Mesodermal cell (in vitro differentiated cells): ENCODE measurements around the gene YIPF6.
"Not testable (repeated sequence)": the region's sequence is repeated elsewhere in the genome, so short reads cannot be mapped to it uniquely, and the experiment has no call there.

Experiments used
- H3K27ac ChIP-seq: 2 replicates; pipeline ENCODE4 v1.7.0; 2013; ENCODE audit warnings: mild to moderate bottlenecking, low read depth, low read length, moderate library complexity; ENCODE audit not compliant: severe bottlenecking
- H3K36me3 ChIP-seq: 2 replicates; pipeline ENCODE4 v1.7.1; 2013; ENCODE audit warnings: mild to moderate bottlenecking, low read length, moderate library complexity; ENCODE audit not compliant: control insufficient read depth, insufficient read depth
- H3K4me1 ChIP-seq: one replicate; pipeline ENCODE4 v1.7.1; 2013; ENCODE audit warnings: mild to moderate bottlenecking, low read length; ENCODE audit not compliant: insufficient read depth, control insufficient read depth, poor library complexity, severe bottlenecking
- H3K4me3 ChIP-seq: 2 replicates; pipeline ENCODE4 v1.7.0; 2013; ENCODE audit warnings: low read length, control low read depth, mild to moderate bottlenecking; ENCODE audit not compliant: insufficient read depth, poor library complexity, severe bottlenecking; ENCODE audit errors: extremely low read depth
- H3K9me3 ChIP-seq: 2 replicates; pipeline ENCODE4 v1.7.1; 2013; ENCODE audit warnings: mild to moderate bottlenecking, low read length, moderate library complexity; ENCODE audit not compliant: control insufficient read depth
- WGBS, 2 experiments: methylation state at CpG; one replicate each; pipeline ENCODE4 v1.1.5; 2013; ENCODE audit warnings: missing lambda C conversion rate in 2 of 2; ENCODE audit not compliant: insufficient coverage in 2 of 2; 5-methylcytosine and 5-hydroxymethylcytosine counted together

YIPF6 gene

GRCh38 chrX:68480969-68481368 lies 17.9 kb upstream of the YIPF6 start:
- H3K9me3 ChIP-seq: no peaks in the 10 kb centered on the region
- no peaks in the 10 kb centered on the region for H3K36me3 ChIP-seq
- H3K4me1 ChIP-seq: no peaks in the 10 kb centered on the region
- H3K27ac ChIP-seq: no peak overlapping the region
- WGBS, 2 experiments: no CpG with 5 or more reads among the region's 1 CpG
- no peak overlapping the region for H3K4me3 ChIP-seq

GRCh38 chrX:68486198-68486597 lies 12.7 kb upstream of the YIPF6 start:
- not testable (repeated sequence) for H3K27ac ChIP-seq, H3K4me1 ChIP-seq, H3K36me3 ChIP-seq, H3K9me3 ChIP-seq, H3K4me3 ChIP-seq
- WGBS, 2 experiments: no CpG with 5 or more reads among the region's 3 CpGs

- H3K9me3 ChIP-seq: no peaks in the 10 kb centered on the region
- no peak overlapping the region for H3K27ac ChIP-seq
- H3K4me3 ChIP-seq: no peak overlapping the region
- H3K36me3 ChIP-seq: no peaks in the 10 kb centered on the region
- H3K4me1 ChIP-seq: no peaks in the 10 kb centered on the region
- 66 to 90% methylated on average over 2 to 4 of the region's 4 CpGs for WGBS, 2 experiments
Observed at GRCh38 chrX:68487254-68487653, 11.6 kb upstream of the YIPF6 start.

GRCh38 chrX:68487924-68488323 lies 10.9 kb upstream of the YIPF6 start:
- no peak overlapping the region for H3K4me3 ChIP-seq
- no peaks in the 10 kb centered on the region for H3K4me1 ChIP-seq

GRCh38 chrX:68488657-68489056 lies 10.2 kb upstream of the YIPF6 start:
- H3K27ac ChIP-seq: no peak overlapping the region
- H3K4me1 ChIP-seq: no peaks in the 10 kb centered on the region
- no peaks in the 10 kb centered on the region for H3K9me3 ChIP-seq
- no peak overlapping the region for H3K4me3 ChIP-seq
- WGBS, 2 experiments: no CpG with 5 or more reads among the region's 4 CpGs
- no peaks in the 10 kb centered on the region for H3K36me3 ChIP-seq

More at GRCh38 chrX:68487924-68488323, 10.9 kb upstream of the YIPF6 start:
- WGBS, 2 experiments: 86 to 88% methylated on average over 1 of the region's 1 CpG
- no peaks in the 10 kb centered on the region for H3K9me3 ChIP-seq
- H3K36me3 ChIP-seq: no peaks in the 10 kb centered on the region
- no peak overlapping the region for H3K27ac ChIP-seq

- Histone ChIP-seq H3K36me3 (no peaks in the 10 kb centered on the region), H3K9me3 (no peaks in the 10 kb centered on the region), H3K27ac (no peak overlapping the region), H3K4me3 (no peak overlapping the region), H3K4me1 (no peaks in the 10 kb centered on the region)
Observed at GRCh38 chrX:68490644-68491043, 8.2 kb upstream of the YIPF6 start.

GRCh38 chrX:68492583-68492982 lies 6.3 kb upstream of the YIPF6 start:
- no CpG with 5 or more reads among the region's 2 CpGs for WGBS, 2 experiments
- Histone ChIP-seq H3K4me3 (no peak overlapping the region), H3K36me3 (no peaks in the 10 kb centered on the region), H3K9me3 (no peaks in the 10 kb centered on the region), H3K4me1 (no peaks in the 10 kb centered on the region), H3K27ac (no peak overlapping the region)

GRCh38 chrX:68493776-68494175 lies 5.1 kb upstream of the YIPF6 start:
- H3K4me3 ChIP-seq, H3K27ac ChIP-seq, H3K4me1 ChIP-seq, H3K9me3 ChIP-seq, H3K36me3 ChIP-seq: not testable (repeated sequence)
- WGBS, 2 experiments: no CpG with 5 or more reads among the region's 2 CpGs

GRCh38 chrX:68498044-68498507 lies 775 bp upstream of the YIPF6 start:
- H3K4me3 ChIP-seq: peak overlapping the region; percentile 59
- WGBS, 2 experiments: 0% methylated on average over 2 of the region's 4 CpGs; no CpG with 5 or more reads in 1 of the 2 experiments
- peak overlapping the region; percentile 97 for H3K27ac ChIP-seq
- peaks cover 1% of the 10 kb centered on the region for H3K36me3 ChIP-seq
- H3K4me1 ChIP-seq: no peaks in the 10 kb centered on the region
- no peaks in the 10 kb centered on the region for H3K9me3 ChIP-seq

GRCh38 chrX:68499543-68500504 lies 973 bp downstream of the YIPF6 start:
- Histone ChIP-seq H3K4me3 (peak overlapping the region; percentile 59), H3K27ac (peak overlapping the region; percentile 97), H3K9me3 (no peaks in the 10 kb centered on the region), H3K4me1 (no peaks in the 10 kb centered on the region), H3K36me3 (peaks cover 6% of the 10 kb centered on the region)
- WGBS, 2 experiments: 71 to 82% methylated on average over 8 of the region's 17 CpGs
